Liver (tissue), 2 donors: ENCODE data around the gene ZDHHC8.

Source experiments
- MAX ChIP-seq: IDR thresholded peaks from 2 replicates; pipeline ENCODE4 v1.6.1; 2016; ENCODE audit warnings: antibody characterized with exemption
- TAF1 ChIP-seq: conservative IDR thresholded peaks from 2 replicates; pipeline ENCODE4 v1.6.1; 2016; ENCODE audit warnings: antibody characterized with exemption, mild to moderate bottlenecking
- YY1 ChIP-seq: IDR thresholded peaks from 2 replicates; pipeline ENCODE4 v1.6.1; 2016; ENCODE audit warnings: antibody characterized with exemption, mild to moderate bottlenecking
- donor health status: healthy.

GRCh38 chr22:20178915-20179227 lies 47.3 kb downstream of the ZDHHC8 start:
- TF ChIP-seq TAF1 (no peak), MAX (no peak), YY1 (no peak)
